Heart right ventricle (tissue), 16 donors: ENCODE data around the gene SLC35A5. TPM values are rescaled to one million over a fixed set of nuclear protein-coding genes. Genes with fewer than 3 reads are reported as not detected.

Source experiments
- ATAC-seq, 8 donors: fragments of 200-7000 bp; cut with Tn5 transposase; one replicate each; pipeline ENCODE4 v1.9.1; 2020; ENCODE audit warnings: mild to moderate bottlenecking in 8 of 8, moderate library complexity in 8 of 8, moderate number of reproducible peaks in 1 of 8
- DNase-seq, 2 donors: peaks; one replicate each; pipeline ENCODE4 v3.0.0-alpha.2; 2020
- H3K27ac ChIP-seq, 10 donors: fragments of 200-600 bp; sonication (generic) in 2 of 10; one replicate each; pipeline versions ENCODE4 v1.5.0 to v1.8.0; 2020 to 2022; ENCODE audit warnings: mild to moderate bottlenecking in 3 of 10
- H3K27me3 ChIP-seq, 7 donors: fragments of 200-600 bp; one replicate each; pipeline ENCODE4 v1.8.0; 2021 to 2022; ENCODE audit warnings: mild to moderate bottlenecking in 2 of 7
- H3K36me3 ChIP-seq, 9 donors: fragments of 200-600 bp; sonication (generic) in 1 of 9; one replicate each; pipeline versions ENCODE4 v1.5.0 to v1.8.0; 2020 to 2022; ENCODE audit warnings: mild to moderate bottlenecking in 2 of 9
- H3K4me1 ChIP-seq, 9 donors: fragments of 200-600 bp; sonication (generic) in 1 of 9; one replicate each; pipeline versions ENCODE4 v1.5.0 to v1.8.0; 2020 to 2022; ENCODE audit warnings: mild to moderate bottlenecking in 4 of 9
- H3K4me3 ChIP-seq, 10 donors: fragments of 200-600 bp; sonication (generic) in 2 of 10; one replicate each; pipeline versions ENCODE4 v1.5.0 to v1.8.0; 2020 to 2022; ENCODE audit warnings: mild to moderate bottlenecking in 7 of 10, moderate library complexity in 2 of 10
- H3K9me3 ChIP-seq, 11 donors: fragments of 200-600 bp in 10 of 11; sonication (generic) in 2 of 11; one replicate each; pipeline versions ENCODE4 v1.5.0 to v1.8.0; 2013 to 2022; ENCODE audit warnings: mild to moderate bottlenecking in 2 of 11, control low read depth in 1 of 11, moderate library complexity in 1 of 11
- WGBS, 2 donors: extraction: QIAGEN DNeasy Blood & Tissue Kit; methylation state at CpG; one replicate each; pipeline ENCODE4 v1.1.7; 2013; ENCODE audit warnings: inconsistent platforms in 1 of 2; 5-methylcytosine and 5-hydroxymethylcytosine counted together
- intact Hi-C, 10 donors: fragments of 100-400 bp; cut with DNase I; formaldehyde crosslinking; loops; one replicate each; pipeline versions ENCODE4 v1.11.1 to v1.14.2; 2022
- polyA plus RNA-seq, 2 donors: library from polyadenylated mRNA; stranded (reverse); fragments of 200-250 nt; gene quantifications; one replicate each; pipeline ENCODE4 v1.2.3, GENCODE V29; 2013
- total RNA-seq, 10 donors: library from RNA; stranded (reverse); fragmentation: NEBNext Ultra II Directional in 3 of 10; extraction: Animal tissue kit (Norgen Biotek cat#: 25700) in 3 of 10; gene quantifications; one replicate each; pipeline versions ENCODE4 v1.2.1 to v1.2.4, GENCODE V29; 2021 to 2023
- TF ChIP-seq, protein P1 (sequence below), 9 donors: fragments of 200-600 bp; sonication (generic) in 2 of 9; IDR thresholded peaks; one replicate each; pipeline versions ENCODE4 v1.5.0 to v1.8.0; 2021 to 2022; ENCODE audit warnings: antibody characterized with exemption in 9 of 9, mild to moderate bottlenecking in 5 of 9, moderate library complexity in 1 of 9
- donor health status: Arrhythmogenic right ventricular cardiomyopathy.
- donor health status: ischemic (EF 13 %, LVEDD 7.1; RV severe dilation, severe dysfunction).
- donor health status: healthy with polysubstance abuse.
- donor health status: DM: no; HTN: yes; CAD: no.
- donor health status: DM: no; HTN: no; CAD: no.
- donor health status: ischemic (EF 25% LVEDD 6.9; RV normal size, moderate dysfunction).
- donor health status: ischemic (EF 25% LVEDD 5.7; RV mildly dilated, moderate dysfunction).
- donor health status: healthy.
- donor health status: DM: yes; HTN: yes; CAD: no.
- donor health status: Ischemic cardiomyopathy.
- donor health status: ischemic (EF 35%, LVEDD 5.7; RV mildly dilated, moderate dysfunction).
- donor health status: nonischemic (EF 11% LVEDD 7.7; RV severe dilation, severe dysfunction).
- donor health status: DM: yes; HTN: yes; CAD: no.
- donor health status: PGD.
- donor health status: ischemic (EF 29% LVEDD 5.4; RV normal size, mild dysfunction).
- donor health status: nonischemic (EF 23%, LVEDD 6.1; RV moderate dilation, normal function).

Gene SLC35A5
- total and polyA plus RNA-seq, 12 donors: 6.1 to 25.7 (median 13.9) TPM

DNA sequence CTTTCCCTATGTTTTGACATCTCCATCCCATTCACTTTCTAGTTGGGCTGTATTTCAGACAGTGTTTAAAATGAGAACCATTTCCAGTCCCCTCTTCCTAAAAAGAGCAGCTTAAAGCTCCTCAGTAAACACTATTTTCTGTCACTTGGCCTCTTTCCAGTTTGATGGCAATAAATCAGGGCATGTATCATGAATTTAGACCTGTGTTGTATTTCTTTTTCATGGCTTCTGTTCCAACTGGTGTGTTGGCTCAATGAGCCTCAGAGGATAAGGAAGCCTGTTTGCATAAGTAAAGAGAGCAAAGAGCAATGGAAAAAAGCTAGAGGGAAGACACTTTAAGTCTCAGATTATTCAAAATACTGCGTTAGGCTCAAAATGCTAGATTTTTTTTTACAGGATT, 71.9 kb downstream of the SLC35A5 start:
- Histone ChIP-seq H3K4me3 (peak overlapping the region in 7 of 10 donors; percentile 18 to 57 (median 48)), H3K27ac (peak overlapping the region in 5 of 10 donors; percentile 21 to 90 (median 28)), H3K9me3 (no peaks in the 10 kb centered on the region), H3K4me1 (peaks cover 0 to 33% (median 5%) of the 10 kb centered on the region in 9 donors), H3K27me3 (no peaks in the 10 kb centered on the region), H3K36me3 (peaks cover 0 to 11% (median 0%) of the 10 kb centered on the region in 9 donors)
- intact Hi-C loops: no loop called here
- DNase-seq (no peak), ATAC-seq (no peak)
- TF ChIP-seq, protein P1, sequence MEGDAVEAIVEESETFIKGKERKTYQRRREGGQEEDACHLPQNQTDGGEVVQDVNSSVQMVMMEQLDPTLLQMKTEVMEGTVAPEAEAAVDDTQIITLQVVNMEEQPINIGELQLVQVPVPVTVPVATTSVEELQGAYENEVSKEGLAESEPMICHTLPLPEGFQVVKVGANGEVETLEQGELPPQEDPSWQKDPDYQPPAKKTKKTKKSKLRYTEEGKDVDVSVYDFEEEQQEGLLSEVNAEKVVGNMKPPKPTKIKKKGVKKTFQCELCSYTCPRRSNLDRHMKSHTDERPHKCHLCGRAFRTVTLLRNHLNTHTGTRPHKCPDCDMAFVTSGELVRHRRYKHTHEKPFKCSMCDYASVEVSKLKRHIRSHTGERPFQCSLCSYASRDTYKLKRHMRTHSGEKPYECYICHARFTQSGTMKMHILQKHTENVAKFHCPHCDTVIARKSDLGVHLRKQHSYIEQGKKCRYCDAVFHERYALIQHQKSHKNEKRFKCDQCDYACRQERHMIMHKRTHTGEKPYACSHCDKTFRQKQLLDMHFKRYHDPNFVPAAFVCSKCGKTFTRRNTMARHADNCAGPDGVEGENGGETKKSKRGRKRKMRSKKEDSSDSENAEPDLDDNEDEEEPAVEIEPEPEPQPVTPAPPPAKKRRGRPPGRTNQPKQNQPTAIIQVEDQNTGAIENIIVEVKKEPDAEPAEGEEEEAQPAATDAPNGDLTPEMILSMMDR (IDR thresholded peaks at IDR 0.05): no peak
- 63 to 72% methylated on average over 1 of the region's 1 CpG for WGBS, 2 donors

DNA sequence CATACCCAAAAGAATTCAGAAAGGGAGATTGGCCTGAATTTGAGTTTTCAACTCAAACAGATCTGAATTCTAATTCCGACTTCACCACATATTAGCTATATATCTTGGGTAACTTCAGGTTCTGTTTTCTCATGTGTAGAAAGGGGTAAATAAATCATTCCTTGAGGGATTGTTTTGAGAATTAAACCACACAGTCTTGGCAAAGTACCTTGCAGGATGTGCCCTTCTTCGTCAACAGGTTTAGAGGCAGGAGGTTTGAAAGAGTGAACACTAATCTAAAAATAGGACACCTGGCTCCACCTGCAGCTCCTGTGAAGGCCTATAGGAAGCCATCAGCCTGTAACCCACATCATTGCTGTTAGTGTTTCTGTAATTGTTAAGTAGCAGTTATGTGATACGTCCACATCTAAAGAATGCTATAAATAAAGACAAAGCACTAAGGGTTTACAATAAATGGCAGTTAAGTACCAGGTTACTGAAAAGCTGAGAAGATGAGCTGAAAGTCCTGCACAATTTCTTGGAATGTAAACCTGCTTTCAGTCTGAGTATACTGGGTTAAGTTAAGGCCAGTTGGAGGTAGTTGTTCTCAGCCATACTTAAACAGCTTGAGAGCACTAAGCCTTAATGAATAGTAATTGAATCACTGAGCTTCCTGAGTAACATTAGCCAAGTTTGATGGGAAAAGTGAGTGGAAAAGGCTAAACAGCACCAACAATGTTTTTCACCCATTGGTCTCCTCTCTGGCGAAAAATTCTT, 73.1 kb downstream of the SLC35A5 start:
- no peaks in the 10 kb centered on the region for H3K9me3 ChIP-seq
- ATAC-seq: no peak
- H3K4me3 ChIP-seq: peak overlapping the region in 9 of 10 donors; percentile 6 to 57 (median 52)
- DNase-seq: no peak
- peaks cover 0 to 9% (median 0%) of the 10 kb centered on the region in 9 donors for H3K36me3 ChIP-seq
- H3K4me1 ChIP-seq: peaks cover 0 to 29% (median 5%) of the 10 kb centered on the region in 9 donors
- no peaks in the 10 kb centered on the region for H3K27me3 ChIP-seq
- peak overlapping the region in 8 of 10 donors; percentile 21 to 90 (median 54) for H3K27ac ChIP-seq
- intact Hi-C loops: no loop called here
- TF ChIP-seq, protein P1 (IDR thresholded peaks at IDR 0.05): no peak
- WGBS, 2 donors: 82 to 86% methylated on average over 4 of the region's 4 CpGs

Other genes starting within 250 kb of the SLC35A5 start
- gene CD200, start 228.9 kb upstream of the SLC35A5 start, total RNA-seq: 1 to 10 TPM in 6 of 10 donors, under 1 TPM in 4; 0.82 to 3.3 (median 1.5) TPM
- gene CD200, start 228.9 kb upstream of the SLC35A5 start, polyA plus RNA-seq: 1 to 10 TPM in 1 of 2 donors, under 1 TPM in 1; 0.44 to 1.3 TPM
- under 1 TPM in 4 of 10 donors, not detected in 6; 0.07 to 0.97 (median 0.18) TPM for gene BTLA, start 62.6 kb upstream of the SLC35A5 start, total RNA-seq
- under 1 TPM in 1 of 2 donors, not detected in 1; 0.03 TPM for gene BTLA, start 62.6 kb upstream of the SLC35A5 start, polyA plus RNA-seq
- 10 to 100 TPM; 38.2 to 52.2 (median 42.8) TPM for gene ATG3, start 83 bp upstream of the SLC35A5 start, total RNA-seq
- gene ATG3, start 83 bp upstream of the SLC35A5 start, polyA plus RNA-seq: 10 to 100 TPM; 14.0 to 64.3 TPM
- 100 to 1,000 TPM in 5 of 10 donors, 10 to 100 TPM in 5; 38.6 to 223 (median 99.3) TPM for gene CCDC80, start 79.1 kb downstream of the SLC35A5 start, total RNA-seq
- 10 to 100 TPM; 19.8 to 28.7 TPM for gene CCDC80, start 79.1 kb downstream of the SLC35A5 start, polyA plus RNA-seq